ENCODE results near the gene SPAG9. TPM values are rescaled to one million over a fixed set of nuclear protein-coding genes. Genes with fewer than 3 reads are reported as not detected.

SPAG9 gene
- total and polyA plus RNA-seq, 10 donors = 10.7 to 94.6 (median 78.3) TPM

- Histone ChIP-seq H3K27ac (peak overlapping the region in 6 of 8 donors; percentile 9 to 56 (median 49)), H3K36me3 (peaks cover 0 to 65% (median 3%) of the 10 kb centered on the region in 6 donors), H3K27me3 (replicated peaks in 1 of 7) (no peaks in the 10 kb centered on the region), H3K9me3 (no peaks in the 10 kb centered on the region), H3K4me3 (no peak overlapping the region), H3K4me1 (peaks cover 10 to 25% (median 18%) of the 10 kb centered on the region in 6 donors)
- WGBS, 5 donors = 75 to 85% (median 79%) methylated on average over 3 of the region's 3 CpGs
- TF ChIP-seq POLR2AphosphoS5 (IDR thresholded peaks at IDR 0.05) (no peak), CTCF (IDR thresholded peaks at IDR 0.05 in 8 of 11, conservative IDR thresholded peaks at IDR 0.05 in 3 of 11) (no peak), POLR2A (IDR thresholded peaks at IDR 0.05) (no peak)
- no peak for DNase-seq
- intact Hi-C loops (cut with DNase I; ENCODE audit: low total_unique reads) = no loop called here
These were observed 84.6 kb downstream of the SPAG9 start for GRCh38 chr17:51036084-51036483.

GRCh38 chr17:51035431-51035830, 85.2 kb downstream of the SPAG9 start:
- H3K27ac ChIP-seq = peak overlapping the region in 6 of 8 donors; percentile 9 to 56 (median 49)
- H3K27me3 ChIP-seq (replicated peaks in 1 of 7) = no peaks in the 10 kb centered on the region
- TF ChIP-seq POLR2A (IDR thresholded peaks at IDR 0.05) (no peak), CTCF (IDR thresholded peaks at IDR 0.05 in 8 of 11, conservative IDR thresholded peaks at IDR 0.05 in 3 of 11) (no peak), POLR2AphosphoS5 (IDR thresholded peaks at IDR 0.05) (no peak)
- intact Hi-C loops (cut with DNase I; ENCODE audit: low total_unique reads) = no loop called here
- peaks cover 0 to 64% (median 3%) of the 10 kb centered on the region in 6 donors for H3K36me3 ChIP-seq
- no peaks in the 10 kb centered on the region for H3K9me3 ChIP-seq
- peaks cover 11 to 30% (median 20%) of the 10 kb centered on the region in 6 donors for H3K4me1 ChIP-seq
- no peak overlapping the region for H3K4me3 ChIP-seq
- DNase-seq = no peak

- TF ChIP-seq CTCF (IDR thresholded peaks at IDR 0.05 in 8 of 11, conservative IDR thresholded peaks at IDR 0.05 in 3 of 11) (no peak), POLR2A (IDR thresholded peaks at IDR 0.05) (no peak), POLR2AphosphoS5 (IDR thresholded peaks at IDR 0.05) (no peak)
- 94 to 100% (median 97%) methylated on average over 2 of the region's 2 CpGs for WGBS, 5 donors
- DNase-seq = no peak
- H3K27me3 ChIP-seq (replicated peaks in 1 of 7) = no peaks in the 10 kb centered on the region
- intact Hi-C loops (cut with DNase I; ENCODE audit: low total_unique reads) = no loop called here
- peaks cover 0 to 58% (median 3%) of the 10 kb centered on the region in 6 donors for H3K36me3 ChIP-seq
- H3K4me3 ChIP-seq = no peak overlapping the region
- no peaks in the 10 kb centered on the region for H3K9me3 ChIP-seq
- peaks cover 18 to 37% (median 27%) of the 10 kb centered on the region in 6 donors for H3K4me1 ChIP-seq
- peak overlapping the region in 5 of 8 donors; percentile 20 to 56 (median 48) for H3K27ac ChIP-seq
These were observed 85.9 kb downstream of the SPAG9 start for GRCh38 chr17:51034800-51035199.

- intact Hi-C loops (cut with DNase I; ENCODE audit: low total_unique reads) = no loop called here
- H3K9me3 ChIP-seq = no peaks in the 10 kb centered on the region
These were observed 87.8 kb downstream of the SPAG9 start for GRCh38 chr17:51032850-51033249.

More at GRCh38 chr17:51032850-51033249, 87.8 kb downstream of the SPAG9 start:
- TF ChIP-seq POLR2AphosphoS5 (IDR thresholded peaks at IDR 0.05) = no peak
- no peak for TF ChIP-seq POLR2A (IDR thresholded peaks at IDR 0.05)
- TF ChIP-seq CTCF (IDR thresholded peaks at IDR 0.05 in 8 of 11, conservative IDR thresholded peaks at IDR 0.05 in 3 of 11) = no peak
- H3K27me3 ChIP-seq (replicated peaks in 1 of 7) = no peaks in the 10 kb centered on the region
- H3K36me3 ChIP-seq = peaks cover 0 to 40% (median 0%) of the 10 kb centered on the region in 6 donors
- H3K4me1 ChIP-seq = peaks cover 30 to 54% (median 38%) of the 10 kb centered on the region in 6 donors
- DNase-seq = no peak
- H3K4me3 ChIP-seq = no peak overlapping the region
- no peak overlapping the region for H3K27ac ChIP-seq
- WGBS, 5 donors = 76 to 91% (median 90%) methylated on average over 4 of the region's 4 CpGs
